Brain pericyte (primary cell): Measurements from ENCODE around the gene CBFA2T3.
"Not testable (repeated sequence)": the region's sequence is repeated elsewhere in the genome, so short reads cannot be mapped to it uniquely, and the experiment has no call there.

ENCODE experiments used
- DNase-seq: peaks from one replicate; pipeline ENCODE4 v3.0.0-alpha.2; 2012; ENCODE audit warnings: low read depth, low spot score

The CBFA2T3 gene

DNA sequence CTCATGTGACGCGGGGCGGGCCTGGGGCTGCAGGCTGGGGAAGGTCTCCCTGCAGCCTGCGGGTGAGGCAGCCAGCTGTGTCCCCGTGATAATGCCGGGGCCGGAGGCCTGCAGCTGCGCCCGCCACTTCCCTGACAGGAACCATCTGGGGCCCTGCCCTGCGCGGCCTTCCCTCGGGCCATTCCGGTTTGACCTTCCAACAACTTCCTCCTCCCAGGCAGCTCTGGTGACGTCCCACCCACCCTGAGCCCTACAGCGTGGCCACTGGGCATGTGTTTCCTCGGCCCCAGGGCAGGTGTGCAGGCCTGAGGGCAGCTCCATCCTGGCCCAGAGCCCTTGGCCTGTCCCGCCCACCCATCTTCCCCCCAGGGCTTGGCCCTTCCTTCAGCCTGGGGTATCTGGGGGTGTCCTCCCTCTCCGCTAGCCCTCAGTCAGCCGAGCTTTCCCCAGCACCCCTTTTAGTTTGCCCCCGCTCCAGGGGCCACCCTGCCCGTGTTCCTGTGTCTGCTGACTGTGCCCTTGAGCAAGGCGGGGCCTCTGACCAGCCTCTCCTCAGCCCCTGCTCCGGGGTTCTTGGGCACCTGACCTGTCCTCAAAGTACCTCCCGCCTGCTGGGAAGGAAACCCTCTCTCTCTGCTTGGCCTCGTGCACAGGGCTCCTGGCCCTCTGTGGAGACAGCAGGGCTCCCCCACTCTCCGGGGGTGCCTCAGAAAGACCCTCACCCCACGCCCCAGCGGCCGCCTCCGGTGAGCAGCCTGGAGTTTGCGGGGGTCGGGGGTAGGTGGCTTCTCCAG, at the start of gene CBFA2T3:
Gene CBFA2T3 (minus strand): TSS at position 190 of the 794 bp plus-strand sequence. CDS start 400 bp downstream, outside the sequence.
- DNase-seq: no peak

GRCh38 chr16:89026121-89026612, 49.2 kb upstream of the CBFA2T3 start:
- DNase-seq: no peak

GRCh38 chr16:89025636-89026035, 48.6 kb upstream of the CBFA2T3 start:
- no peak for DNase-seq

- DNase-seq: no peak
These were observed 47.6 kb upstream of the CBFA2T3 start for GRCh38 chr16:89024546-89025060.

DNA sequence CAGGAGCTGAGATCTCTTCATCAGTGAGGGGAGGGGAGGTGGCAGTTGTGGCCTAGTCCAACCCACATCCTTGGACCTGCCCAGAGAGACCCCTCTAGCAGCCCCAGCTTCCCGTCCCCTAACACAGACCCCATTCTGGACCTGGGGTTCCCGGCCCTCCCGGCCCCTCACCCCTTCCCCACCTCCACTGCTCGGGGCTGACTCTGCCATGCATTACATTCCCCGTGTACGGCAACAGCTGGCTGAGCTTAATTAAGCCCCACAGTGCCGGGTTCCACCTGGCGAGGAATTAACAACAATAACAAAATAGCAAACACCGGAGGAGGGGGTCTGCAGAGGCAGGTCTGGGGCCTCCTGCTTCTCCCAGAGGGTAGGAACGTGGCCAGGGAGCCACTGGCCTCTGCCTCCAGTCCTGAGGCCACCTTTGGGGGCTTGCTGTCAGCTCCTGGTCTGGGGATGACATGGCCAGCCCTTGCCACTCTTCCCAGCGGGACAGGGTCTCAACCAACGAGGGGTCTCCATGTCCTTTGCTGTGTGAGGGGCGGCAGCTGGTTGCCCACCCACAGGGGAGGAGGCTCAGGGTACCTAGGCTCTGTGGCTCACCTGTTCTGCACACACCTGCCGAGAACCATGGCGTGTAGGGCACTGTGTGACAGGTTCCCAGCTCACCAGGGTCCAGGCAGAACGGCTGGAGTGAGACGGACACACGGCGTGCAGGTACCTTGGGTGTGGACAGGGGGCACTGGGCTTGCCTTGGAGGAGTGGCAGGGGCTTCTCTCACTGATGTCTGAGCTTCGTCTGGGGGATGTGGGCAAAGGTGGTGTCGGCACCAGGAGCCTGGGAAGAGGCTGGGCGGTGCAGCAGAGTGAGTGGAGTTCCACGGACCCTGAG, 46.9 kb upstream of the CBFA2T3 start:
- no peak for DNase-seq

- DNase-seq: no peak
These were observed 46.1 kb upstream of the CBFA2T3 start for GRCh38 chr16:89023151-89023551.

DNA sequence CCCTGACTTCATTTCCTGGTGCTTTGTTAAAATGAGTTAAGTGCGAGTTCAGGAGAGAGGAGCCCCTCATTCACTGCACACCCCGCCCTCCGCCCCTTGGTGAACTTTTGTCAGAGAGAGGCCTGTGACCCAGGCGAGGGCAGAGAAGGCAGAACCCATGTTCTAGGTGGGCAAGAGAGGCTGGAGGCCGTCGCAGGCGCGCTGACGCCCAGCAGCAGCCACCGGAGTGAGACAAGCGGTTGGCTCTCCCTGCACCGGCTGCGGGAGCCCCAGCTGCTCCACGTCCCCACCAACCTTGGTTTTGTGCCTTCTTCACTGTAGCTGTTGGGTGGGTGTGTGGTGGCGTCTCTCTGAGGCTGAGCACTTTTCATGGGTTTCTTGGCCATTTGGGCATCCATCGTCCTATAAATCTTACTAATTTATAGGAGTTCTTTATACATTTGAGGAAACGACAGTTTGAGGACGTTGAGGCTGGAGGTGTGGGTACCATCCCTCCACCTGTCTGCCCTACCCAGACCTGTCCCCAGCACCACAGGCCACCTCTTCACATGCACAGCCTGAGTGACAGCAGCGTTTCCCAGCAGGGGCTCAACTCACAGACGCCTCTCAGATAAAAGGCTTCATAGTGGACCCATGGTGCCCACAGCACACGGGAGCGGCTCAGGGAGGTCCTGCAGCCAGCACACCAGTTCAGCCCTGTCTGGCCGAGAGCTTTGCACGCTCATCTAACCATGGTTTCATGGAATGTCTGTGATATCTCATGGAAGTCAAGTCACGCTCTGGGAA, 45.2 kb upstream of the CBFA2T3 start:
- no peak for DNase-seq

DNA sequence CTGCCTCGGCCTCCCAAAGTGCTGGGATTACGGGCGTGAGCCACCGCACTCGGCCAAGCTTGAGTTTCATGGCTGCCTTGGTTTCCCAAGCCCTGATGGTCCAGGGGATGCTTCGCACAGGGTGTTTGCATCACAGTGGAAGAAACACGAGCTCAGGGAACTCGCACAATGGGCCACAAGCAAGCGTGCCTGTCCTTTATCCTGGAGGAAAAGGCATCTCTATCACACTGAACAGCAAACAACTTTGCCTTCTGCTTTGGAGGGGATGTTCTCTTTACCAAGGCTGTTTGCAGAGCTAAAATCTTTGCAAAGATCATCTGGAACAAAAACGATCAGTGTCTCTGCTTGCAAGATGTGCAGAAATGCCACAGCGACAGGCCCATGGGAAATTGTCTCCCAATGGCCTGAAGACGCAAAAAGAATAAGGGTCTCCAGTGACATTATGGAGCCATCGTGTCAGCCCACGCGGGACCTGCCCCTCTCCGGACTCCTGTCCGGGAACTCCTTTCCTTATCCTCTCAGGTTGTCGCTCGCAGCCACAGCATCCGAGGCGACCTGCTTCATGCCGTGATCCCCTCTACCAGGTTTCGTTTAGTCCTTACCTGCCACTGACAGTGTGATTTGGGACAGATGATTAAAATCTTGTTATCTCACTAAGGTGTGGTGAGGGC, 44.1 kb upstream of the CBFA2T3 start:
- DNase-seq: no peak

GRCh38 chr16:89020068-89020924, 43.3 kb upstream of the CBFA2T3 start:
- no peak for DNase-seq

DNA sequence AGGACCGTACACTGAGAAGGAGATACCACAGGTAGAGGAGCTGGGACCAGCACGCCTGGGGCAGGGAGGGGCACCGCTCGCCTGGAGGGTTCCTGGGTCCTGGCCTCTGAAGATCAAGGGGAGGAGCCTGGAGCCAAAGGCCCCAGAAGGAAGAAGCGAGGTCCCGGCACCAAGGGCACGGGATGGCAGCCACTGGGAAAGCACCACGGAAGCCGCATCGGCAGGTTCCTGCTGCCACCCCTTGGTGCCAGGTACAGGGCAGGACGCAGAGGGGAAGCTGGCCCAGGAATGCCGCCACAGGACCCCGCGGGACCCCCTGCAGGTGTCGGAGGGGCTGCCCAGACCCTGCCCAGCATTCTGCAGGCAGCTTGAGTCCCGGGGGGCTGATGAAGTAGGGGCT, 42.5 kb upstream of the CBFA2T3 start:
- DNase-seq: no peak

GRCh38 chr16:89018282-89019158, 41.5 kb upstream of the CBFA2T3 start:
- no peak for DNase-seq

DNA sequence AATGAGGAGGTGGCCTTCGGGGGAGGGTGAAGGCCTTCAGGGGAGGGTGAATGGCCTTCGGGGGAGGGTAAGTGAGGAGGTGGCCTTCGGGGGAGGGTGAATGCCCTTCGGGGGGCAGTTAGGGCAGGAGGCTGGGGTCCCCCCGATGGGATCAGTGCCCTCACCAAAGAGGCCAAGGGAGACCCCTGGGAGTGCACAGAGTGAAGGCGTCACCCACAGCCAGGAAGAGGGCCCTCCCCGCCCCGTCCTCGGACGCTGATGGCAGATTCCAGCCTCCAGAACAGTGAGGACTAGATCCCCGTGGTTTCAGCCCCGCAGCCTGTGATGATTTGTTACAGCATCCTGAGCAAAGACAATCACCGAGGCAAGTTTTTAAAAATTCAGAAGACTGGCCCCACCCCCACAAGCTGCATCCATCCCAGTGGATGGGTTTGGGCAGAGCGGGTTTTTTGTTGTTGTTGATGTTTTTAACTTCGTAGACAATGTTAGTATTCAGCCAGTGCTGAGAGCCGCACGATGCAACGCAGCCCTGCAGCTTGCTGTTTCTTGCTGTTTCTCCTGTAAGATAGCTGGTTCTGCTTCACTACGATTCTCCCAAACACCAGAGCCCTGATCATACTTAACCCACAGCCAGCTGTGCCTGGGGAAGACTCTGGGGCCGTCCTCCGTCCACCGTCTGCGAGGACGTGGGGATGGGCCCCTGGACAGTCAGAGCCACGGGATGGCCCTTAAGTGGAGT, 40.7 kb upstream of the CBFA2T3 start:
- DNase-seq: no peak

DNA sequence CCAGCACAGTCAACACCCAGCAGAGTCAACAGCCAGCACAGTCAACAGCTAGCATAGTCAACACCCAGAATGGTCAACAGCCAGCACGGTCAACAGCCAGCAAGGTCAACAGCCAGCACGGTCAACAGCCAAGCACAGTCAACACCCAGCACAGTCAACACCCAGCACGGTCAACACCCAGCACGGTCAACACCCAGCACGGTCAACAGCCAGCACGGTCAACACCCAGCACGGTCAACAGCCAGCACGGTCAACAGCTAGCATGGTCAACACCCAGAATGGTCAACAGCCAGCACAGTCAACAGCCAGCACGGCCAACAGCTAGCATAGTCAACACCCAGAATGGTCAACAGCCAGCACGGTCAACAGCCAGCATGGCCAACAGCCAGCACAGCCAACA, 39.6 kb upstream of the CBFA2T3 start:
- DNase-seq: not testable (repeated sequence)

DNA sequence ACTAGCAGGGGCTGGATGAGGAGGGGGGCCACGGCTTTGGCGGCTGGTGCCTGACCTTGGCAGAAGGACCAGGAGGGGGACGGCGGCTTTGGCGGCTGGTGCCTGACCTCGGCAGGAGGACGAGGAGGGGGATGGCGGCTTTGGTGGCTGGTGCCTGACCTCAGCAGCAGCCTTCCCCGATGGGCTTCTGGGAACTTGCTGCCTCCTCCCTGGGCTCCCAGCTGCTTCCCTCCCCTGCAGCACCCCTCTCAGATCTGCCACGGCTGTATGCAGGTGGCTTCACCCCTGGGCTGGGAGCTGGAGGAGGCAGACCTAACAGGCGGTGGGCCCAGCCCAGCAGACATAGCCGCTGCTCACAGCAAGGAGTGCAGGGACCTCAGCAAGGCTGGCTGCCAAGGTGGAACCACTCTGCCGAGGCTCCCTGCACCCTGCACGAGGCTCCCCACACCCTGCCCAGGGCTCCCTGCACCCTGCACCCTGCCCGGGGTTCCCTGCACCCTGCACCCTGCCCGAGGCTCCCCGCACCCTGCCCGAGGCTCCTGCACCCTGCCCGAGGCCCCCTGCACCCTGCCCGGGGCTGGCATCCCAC, 38.4 kb upstream of the CBFA2T3 start:
- no peak for DNase-seq

DNA sequence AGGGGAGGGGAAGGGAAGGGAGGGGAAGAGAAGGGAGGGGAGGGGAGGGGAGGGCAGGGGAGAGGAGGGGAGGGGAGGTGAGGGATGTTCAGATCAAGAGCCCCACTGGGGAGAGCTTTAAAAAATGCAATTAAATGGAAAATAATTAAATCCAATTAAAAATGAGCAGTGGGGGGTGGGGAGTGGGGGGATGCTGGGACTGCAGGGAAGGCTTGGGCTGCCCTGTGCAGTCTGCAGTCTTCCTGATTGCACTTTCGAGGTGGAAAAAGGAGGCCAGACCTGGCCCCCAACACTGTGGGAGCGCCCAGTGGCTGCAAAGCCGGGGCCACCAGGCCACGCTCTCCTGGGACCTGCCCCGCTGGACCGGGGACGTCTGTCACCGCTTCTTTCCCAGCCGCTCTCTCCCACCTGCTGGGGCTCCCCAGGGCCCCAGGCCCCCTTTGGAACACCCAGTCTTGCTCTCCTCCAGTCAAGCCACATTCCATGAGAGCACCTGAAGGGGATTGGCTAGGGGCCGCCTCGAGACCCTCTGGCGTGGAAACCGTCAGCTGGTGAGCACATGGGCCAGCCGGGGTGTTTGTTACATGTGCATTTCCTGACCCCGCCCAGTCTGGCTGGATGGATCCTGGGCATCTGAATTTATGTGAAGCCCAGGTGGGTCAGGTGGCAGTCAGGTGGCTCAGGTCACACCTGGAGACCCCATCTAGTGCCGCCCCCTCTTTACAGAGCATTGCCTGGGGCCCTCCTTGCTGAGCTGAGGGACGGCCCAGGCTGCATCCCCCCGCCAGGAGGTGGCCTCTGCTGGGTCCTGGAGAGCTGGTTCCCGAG, 37.6 kb upstream of the CBFA2T3 start:
- DNase-seq: no peak

DNA sequence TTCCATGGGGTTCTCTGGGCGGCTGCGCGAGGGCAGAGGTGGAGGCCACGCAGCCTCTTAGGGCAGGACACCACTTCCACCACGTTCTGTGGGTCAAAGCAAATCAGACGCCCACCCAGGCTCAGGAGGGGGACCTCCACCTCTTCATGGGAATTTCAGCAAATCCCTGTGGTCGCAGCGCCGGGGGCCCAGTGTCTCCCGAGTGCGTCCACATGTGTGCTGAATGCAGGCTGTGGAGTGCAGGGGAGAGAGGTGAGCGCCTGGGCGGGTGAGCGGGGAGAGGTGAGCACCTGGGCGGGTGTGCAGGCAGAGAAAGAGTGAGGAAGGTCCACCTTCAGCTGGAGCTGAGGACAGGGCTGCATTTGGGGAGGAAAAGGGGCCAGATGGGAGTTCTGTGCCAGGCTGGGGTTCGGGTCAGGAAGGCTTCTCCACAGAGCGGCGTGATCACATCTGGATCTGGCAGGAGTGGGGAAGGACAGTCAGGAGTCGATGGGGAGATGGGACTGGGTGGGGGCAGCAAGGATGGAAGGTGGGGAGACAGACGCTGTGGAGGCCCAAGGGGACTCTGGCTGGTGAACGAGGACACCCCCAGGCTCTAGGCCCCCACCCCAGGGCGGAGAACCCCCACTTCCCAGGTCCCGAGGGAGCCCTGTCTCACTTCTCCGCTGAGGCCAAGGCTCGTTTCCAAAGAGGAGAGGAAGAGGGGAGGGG, 36.8 kb upstream of the CBFA2T3 start:
- no peak for DNase-seq
